Measurements from ENCODE around the gene HNRNPC.

DNA sequence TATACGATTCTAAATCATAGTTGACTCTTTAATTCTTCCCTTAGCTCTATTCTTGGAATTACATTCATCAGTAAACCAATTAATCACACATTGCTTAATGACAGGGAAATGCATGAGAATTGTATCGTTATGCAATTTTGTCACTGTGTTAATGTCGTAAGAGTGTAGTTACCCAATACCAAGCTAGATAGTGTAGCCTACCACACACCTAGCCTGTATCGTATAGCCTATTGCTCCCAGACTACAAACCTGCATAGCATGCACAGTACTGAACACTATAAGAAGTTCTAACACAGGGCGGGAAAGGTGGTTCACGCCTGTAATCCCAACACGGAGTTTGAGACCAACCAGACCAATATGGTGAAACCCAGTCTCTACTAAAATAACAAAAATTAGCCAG, 24.7 kb downstream of the HNRNPC start:
- TF ChIP-seq, protein P1, sequence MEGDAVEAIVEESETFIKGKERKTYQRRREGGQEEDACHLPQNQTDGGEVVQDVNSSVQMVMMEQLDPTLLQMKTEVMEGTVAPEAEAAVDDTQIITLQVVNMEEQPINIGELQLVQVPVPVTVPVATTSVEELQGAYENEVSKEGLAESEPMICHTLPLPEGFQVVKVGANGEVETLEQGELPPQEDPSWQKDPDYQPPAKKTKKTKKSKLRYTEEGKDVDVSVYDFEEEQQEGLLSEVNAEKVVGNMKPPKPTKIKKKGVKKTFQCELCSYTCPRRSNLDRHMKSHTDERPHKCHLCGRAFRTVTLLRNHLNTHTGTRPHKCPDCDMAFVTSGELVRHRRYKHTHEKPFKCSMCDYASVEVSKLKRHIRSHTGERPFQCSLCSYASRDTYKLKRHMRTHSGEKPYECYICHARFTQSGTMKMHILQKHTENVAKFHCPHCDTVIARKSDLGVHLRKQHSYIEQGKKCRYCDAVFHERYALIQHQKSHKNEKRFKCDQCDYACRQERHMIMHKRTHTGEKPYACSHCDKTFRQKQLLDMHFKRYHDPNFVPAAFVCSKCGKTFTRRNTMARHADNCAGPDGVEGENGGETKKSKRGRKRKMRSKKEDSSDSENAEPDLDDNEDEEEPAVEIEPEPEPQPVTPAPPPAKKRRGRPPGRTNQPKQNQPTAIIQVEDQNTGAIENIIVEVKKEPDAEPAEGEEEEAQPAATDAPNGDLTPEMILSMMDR (IDR thresholded peaks at IDR 0.05; ENCODE audit: borderline replicate concordance, extremely low read depth, low read length, poor library complexity, severe bottlenecking), result no peak
- no peak for TF ChIP-seq EZH2 (IDR thresholded peaks at IDR 0.05; ENCODE audit: borderline replicate concordance, low read depth, low read length, severe bottlenecking)

Data from DND-41 (cell line).